NCI-H1417 (cell line): ENCODE measurements around the gene CCDC57.
A peak's percentile ranks its signal among the peaks of the same experiment; 100 is the strongest.

ENCODE experiments used
- DNase-seq, 3 experiments: peaks; one replicate each; lab custom pipeline; 2025; lab: John Stamatoyannopoulos, UW

CCDC57 gene

DNA sequence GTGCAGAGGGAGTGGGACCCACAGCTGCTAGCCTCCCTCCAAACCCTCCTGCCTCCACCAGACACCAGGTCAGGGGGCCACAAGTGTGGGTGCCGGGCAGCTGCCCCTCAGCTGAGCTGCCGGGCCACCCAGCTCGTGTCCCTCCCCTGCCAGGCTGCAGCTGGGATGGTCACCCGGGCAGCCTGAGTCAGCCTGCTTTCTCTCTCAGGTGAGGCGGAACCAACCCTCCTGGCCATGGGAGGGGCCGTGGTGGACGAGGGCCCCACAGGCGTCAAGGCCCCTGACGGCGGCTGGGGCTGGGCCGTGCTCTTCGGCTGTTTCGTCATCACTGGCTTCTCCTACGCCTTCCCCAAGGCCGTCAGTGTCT lies 23.1 kb upstream of the CCDC57 start:
- DNase-seq = peak in 2 of 3 experiments; percentile 64 to 73

DNA sequence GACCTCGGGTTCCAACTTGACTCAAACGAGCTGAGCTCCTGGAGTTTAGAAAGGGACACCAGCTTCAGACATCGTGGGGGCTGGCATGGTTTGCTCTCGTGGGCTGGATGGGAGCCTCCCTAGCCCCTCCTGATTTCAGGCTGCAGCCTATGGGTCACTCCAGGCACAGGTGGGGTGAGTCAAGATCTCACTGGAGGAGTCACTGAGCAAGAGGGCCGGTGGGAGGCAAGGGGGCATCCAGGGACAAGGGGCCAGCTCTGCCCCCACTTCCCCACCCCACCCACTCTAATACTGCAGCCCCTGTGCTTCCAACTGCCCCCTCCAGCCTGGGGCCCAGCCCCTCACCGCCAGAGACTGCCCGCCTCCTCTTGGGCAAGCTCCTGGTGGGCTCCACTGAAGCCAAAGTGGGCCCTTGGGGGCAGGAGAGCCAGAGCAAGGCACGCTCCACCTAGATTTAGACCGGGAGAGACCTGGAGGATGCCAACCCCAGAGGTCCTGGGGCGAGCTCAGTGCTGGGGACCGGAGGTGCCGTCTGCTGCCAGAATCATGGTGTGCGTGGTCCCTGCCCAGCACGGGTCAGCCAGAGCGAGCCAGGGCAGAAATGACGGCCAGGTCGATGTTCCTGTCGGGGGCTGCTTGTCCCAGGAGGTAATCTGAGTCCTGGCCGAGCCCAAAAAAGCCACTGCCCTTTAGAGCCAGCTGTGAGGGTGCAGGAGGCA lies 22.6 kb upstream of the CCDC57 start:
- DNase-seq = no peak

- DNase-seq = peak in 2 of 3 experiments; percentile 18 to 24
These were observed 21.8 kb upstream of the CCDC57 start for GRCh38 chr17:82234211-82235055.

GRCh38 chr17:82232876-82233785 lies 20.5 kb upstream of the CCDC57 start:
- no peak for DNase-seq

GRCh38 chr17:82232322-82232820 lies 19.7 kb upstream of the CCDC57 start:
- DNase-seq = no peak

DNA sequence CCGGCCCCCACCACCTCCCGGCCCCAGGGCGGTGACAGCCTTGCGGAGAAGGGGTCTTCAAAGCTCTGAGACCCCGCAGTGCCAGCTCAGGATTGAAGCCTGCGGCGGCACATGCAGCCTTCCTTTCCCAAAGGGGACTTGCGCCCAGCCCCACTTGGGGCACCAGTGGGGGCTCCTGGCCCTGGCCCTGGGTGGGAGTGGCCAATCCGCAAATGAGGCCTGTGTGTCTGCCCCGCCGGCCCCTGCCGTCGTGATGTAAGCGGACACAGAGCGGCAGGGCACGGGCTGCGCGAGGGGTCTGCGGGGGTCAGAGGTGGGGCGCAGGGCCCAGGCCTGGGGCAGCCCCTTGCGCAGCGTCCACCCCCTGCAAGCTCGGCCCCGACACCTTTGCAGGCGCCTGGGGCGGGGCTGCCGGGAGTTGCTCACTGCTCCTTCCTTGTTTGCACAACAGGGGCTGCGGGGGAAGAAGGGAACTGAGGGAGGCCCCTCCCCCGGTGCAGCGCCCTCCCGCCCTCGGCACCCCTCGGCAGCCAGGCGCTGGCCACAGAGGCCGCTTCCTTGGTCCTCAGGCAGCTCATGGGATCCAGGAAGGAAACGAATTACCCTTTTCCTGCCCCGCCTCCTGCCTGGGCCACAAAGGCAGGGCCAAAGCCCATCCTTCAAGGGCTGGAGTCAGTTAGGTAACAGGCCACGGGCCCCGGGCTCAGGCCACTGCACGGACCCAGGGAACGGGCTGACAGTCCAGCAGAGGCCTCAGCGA lies 19.1 kb upstream of the CCDC57 start:
- peak in 2 of 3 experiments; percentile 40 to 46 for DNase-seq

GRCh38 chr17:82231312-82231561 lies 18.6 kb upstream of the CCDC57 start:
- DNase-seq = no peak

DNA sequence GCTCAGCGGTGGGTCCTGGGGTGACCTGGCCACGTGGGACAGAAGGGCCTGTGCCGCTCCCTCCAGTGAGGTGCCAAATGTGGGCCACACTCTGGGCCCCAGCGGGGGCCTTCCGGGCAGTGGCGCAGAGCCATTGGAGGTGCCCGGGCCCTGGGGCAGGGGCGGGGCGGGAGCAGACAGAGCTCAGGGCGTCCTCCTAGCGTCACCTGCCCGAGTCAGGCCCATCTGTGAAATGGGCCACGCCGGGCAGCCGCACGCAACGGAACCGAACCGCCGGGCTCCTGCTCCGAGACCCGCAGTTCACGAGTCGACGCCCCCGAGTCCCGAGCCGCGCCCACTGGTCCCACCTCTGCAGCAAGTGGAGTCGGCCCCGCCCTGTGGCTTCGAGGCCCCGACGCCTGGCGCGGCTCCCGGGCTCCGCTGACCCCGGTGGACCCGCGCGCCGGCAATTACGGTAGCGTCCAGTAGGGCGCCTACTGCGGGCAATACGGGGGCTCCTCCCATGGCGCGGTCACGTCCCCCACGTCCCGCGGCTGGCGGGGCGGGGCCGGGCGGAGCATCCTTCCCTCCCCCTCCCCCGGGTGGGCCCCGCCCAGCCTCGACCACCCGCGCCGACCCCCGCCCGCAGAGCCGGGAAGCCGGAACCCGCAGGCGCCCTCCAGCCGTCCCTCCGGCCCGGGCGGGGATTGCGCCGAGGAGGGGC lies 18.1 kb upstream of the CCDC57 start:
- peak in 1 of 3 experiments; percentile 35 for DNase-seq

GRCh38 chr17:82229698-82230608 lies 17.3 kb upstream of the CCDC57 start:
- DNase-seq = no peak

DNA sequence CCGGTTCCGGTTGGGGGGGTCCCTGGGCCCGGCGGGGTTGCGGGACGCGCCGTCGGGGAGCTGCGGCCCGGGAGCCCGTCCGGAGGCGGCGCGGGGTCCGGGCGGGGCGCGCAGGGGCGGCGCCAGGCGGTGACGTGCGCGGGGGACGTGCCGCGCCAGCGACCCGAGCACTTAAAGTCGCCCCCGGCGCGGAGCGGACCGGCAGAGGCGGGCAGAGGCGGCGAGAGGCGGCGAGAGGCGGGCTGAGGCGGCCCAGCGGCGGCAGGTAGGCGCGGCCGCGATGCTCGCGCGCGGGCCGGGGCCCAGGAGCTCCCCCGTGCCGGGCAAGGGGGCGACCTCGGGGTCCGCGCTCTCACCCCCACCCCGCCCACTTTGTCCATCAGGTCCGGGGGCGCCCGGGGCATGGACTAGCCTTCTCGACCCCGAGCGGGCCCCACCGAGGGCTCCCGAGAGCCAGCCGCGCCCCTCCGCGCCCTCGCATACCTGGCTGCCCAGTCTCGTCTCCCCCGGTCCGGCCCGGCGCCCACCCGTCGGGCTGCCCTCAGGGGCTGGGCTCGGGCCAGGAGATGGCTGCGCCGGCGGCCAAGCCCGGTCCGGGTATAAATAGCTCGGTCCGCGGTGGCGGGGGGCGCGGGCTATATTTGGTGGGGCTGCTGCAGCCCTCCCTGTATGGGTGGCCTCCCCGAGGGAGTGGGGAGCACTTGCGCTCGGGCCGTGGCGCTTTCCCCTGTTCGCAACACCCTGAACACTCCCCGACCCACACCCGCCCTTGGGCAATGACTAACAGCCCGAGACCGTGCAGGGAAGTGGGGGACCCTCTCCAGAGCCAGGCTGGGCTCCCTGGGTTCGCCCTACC lies 16.4 kb upstream of the CCDC57 start, which contains the start of gene SLC16A3:
TSS of gene SLC16A3 (plus strand) at position 201 of the 856 bp plus-strand sequence. CDS start 6,967 bp downstream, outside the sequence.
- DNase-seq = peak in 2 of 3 experiments; percentile 19 to 43

DNA sequence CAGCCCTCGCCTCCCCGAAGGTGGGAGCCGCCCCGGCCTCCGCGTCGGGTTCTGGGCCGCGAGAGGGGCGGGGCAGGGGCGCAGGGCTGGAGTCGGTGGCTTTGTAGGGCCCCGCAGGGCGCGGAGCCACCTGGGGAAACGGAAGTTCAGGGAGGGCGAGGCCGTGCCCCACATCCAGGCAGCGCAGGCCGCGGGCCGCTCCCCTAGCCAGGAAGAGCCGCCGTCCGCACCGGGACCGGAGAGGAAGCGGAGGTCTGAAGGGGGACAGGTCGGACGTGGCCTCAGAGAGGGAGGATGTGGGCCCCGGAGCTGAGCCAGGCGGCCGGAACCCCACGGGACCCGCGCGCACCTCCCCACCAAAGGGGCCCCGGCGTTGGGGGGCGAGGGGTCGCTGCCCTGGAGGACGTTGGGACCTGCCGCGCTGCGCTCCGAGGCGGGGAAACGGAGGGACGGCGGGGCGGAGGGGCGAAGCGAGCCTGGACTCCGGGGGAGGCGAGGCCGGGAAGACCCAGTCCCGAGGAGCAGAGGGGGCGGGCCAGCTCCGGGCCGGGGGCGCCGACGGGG lies 15.7 kb upstream of the CCDC57 start:
- DNase-seq = no peak

DNA sequence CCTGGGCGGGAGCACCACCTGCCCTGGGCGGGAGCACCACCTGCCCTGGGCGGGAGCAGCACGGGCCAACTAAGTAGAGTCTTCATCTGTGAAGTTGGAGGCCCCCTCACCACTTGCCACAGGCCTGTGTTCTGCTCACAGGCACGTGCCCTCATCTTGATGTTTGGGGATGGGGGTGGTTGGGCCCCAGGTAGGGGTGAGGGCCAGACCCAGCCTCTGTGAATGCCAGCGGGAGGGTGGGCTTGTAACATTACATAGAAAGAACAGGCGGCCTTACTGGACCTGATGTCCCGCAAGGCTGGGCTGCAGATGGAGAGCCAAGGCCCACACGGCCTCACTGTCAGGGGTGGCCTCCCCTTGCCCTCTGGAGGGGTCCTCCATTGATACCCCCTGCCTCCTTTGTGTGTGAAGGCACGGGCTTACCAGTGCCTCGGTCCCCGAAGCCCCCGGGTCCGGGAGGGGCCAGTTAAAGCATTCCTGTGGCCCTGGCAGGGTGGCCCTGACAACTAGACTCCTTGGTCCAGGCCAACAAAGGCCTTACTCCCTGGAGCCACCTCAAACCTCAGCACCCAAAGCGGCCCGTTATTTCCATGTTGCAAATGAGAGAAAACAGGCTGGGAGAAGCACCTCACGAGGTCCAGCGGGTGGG lies 15.1 kb upstream of the CCDC57 start:
- no peak for DNase-seq

GRCh38 chr17:82226809-82227628 lies 14.4 kb upstream of the CCDC57 start:
- DNase-seq = no peak

GRCh38 chr17:82226146-82226808 lies 13.6 kb upstream of the CCDC57 start:
- no peak for DNase-seq

DNA sequence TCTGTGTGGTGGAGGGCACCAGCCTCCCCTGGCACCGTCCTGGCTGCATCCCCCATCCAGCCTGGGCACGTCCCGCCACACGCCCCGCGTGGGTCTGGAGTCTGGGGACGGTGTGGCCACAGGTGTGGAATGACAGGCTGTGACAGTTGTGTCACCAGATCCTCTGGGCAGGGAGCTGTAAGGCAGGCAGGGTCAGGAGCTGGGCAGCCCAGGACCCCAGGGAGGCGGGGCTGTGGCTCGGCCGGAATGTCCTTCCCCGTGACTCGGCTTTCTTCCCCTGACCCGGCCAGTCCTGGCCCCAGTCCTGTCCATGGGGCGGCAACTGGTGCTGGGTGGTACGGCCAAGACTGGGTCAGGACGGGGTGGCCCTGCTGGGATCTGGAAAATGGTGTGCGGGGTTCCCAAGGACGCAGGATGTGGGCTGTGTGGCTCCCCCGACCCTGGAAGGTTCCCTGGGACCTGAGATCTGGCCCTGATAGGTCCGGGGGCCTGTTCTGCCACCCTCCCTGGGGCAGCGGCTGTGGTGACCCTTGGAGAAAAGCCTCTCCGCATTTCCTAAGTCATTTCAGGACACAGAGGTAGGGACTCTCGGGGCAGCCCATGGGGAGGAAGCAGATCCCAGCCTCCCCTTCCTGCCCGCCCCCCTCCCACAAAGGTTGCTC lies 12.9 kb upstream of the CCDC57 start:
- DNase-seq = no peak

DNA sequence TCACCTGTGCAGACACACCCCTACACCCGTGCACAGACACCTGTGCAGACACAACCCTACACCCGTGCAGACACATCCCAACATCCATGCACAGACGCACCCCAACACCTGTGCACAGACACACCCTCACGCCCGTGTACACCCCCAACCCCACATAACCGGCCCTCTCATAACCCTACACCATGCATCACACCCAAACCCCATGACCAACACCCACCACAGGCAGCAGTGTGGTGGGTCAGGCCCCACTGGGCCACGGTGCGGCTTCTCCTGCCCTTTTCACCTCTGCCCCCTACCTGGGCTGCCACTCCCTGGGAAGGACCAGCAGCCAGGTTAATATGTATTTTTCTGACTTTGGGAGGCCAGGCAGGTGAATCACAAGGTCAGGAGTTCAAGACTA lies 12.0 kb upstream of the CCDC57 start:
- DNase-seq = no peak
